GM12878 (cell line): ENCODE measurements around the gene SPTBN1. TPM values are rescaled to one million over a fixed set of nuclear protein-coding genes. Genes with fewer than 3 reads are reported as not detected.

Experiments
- BMI1 ChIP-seq: fragments of 450-650 bp; IDR thresholded peaks from 2 replicates; pipeline ENCODE4 v1.6.1; 2016; ENCODE audit warnings: mild to moderate bottlenecking, moderate library complexity, borderline replicate concordance
- HDAC2 ChIP-seq: fragments of 200-600 bp; sonication (generic); IDR thresholded peaks from 2 replicates; pipeline ENCODE4 v1.6.1; 2017
- IRF4 ChIP-seq: IDR thresholded peaks from 2 replicates; pipeline ENCODE4 v1.6.1; 2011; ENCODE audit warnings: low read depth, low read length
- MEF2A ChIP-seq: IDR thresholded peaks from 2 replicates; pipeline ENCODE4 v1.6.1; 2011; ENCODE audit warnings: low read depth, mild to moderate bottlenecking, low read length, moderate library complexity; ENCODE audit not compliant: insufficient read depth
- MEF2B ChIP-seq: fragments of 450-650 bp; IDR thresholded peaks from 2 replicates; pipeline ENCODE4 v1.6.1; 2018; ENCODE audit warnings: mild to moderate bottlenecking, moderate library complexity; ENCODE audit not compliant: partially characterized antibody, poor library complexity, severe bottlenecking
- POLR2AphosphoS5 ChIP-seq: IDR thresholded peaks from 2 replicates; pipeline ENCODE4 v1.6.1; 2011; ENCODE audit warnings: mild to moderate bottlenecking, low read length, inconsistent platforms
- RFX5 ChIP-seq: IDR thresholded peaks from 2 replicates; pipeline ENCODE4 v1.6.1; 2011; ENCODE audit warnings: low read depth, low read length, improper control_type of control experiment
- SMAD5 ChIP-seq: IDR thresholded peaks from 2 replicates; pipeline ENCODE4 v1.6.1; 2016; ENCODE audit warnings: antibody characterized with exemption, low read depth
- SMC3 ChIP-seq: IDR thresholded peaks from 2 replicates; pipeline ENCODE4 v1.6.1; 2011; ENCODE audit warnings: low read length, improper control_type of control experiment, borderline replicate concordance
- SUZ12 ChIP-seq: fragments of 200-600 bp; sonication (generic); IDR thresholded peaks from one replicate; pipeline ENCODE4 v1.6.1; 2018; ENCODE audit warnings: antibody characterized with exemption, mild to moderate bottlenecking; ENCODE audit not compliant: unreplicated experiment
- YY1 ChIP-seq: IDR thresholded peaks from 2 replicates; pipeline ENCODE4 v1.6.1; 2011; ENCODE audit warnings: low read depth, mild to moderate bottlenecking, low read length
- polyA plus RNA-seq, 11 experiments: library from polyadenylated mRNA; depleted of rRNA in 4 of 11; unstranded in 6 of 11; stranded (reverse) in 5 of 11; fragments of >200 nt; fragmentation: Nextera tagmentation in 4 of 11; fragmentation: Illumina TruSeq in 1 of 11; extraction: Ambion mirVana in 4 of 11; extraction: Trizol in 1 of 11; gene quantifications; 1 replicate in 1 of 11; 2 replicates in 10 of 11; pipeline versions ENCODE4 v1.2.1 to v1.2.3, GENCODE V29; 2011 to 2016; ENCODE audit warnings: inconsistent platforms in 2 of 11, missing spikeins in 2 of 11, low read depth in 1 of 11
- total RNA-seq, 4 experiments: library from RNA; depleted of rRNA in 3 of 4; stranded (reverse); fragments of >200 nt in 3 of 4; fragmentation: Illumina TruSeq in 1 of 4; extraction: Trizol in 1 of 4; gene quantifications; 2 replicates each; pipeline versions ENCODE4 v1.2.1 to v1.2.3, GENCODE V29; 2013 to 2021
- TF ChIP-seq, protein P1 (sequence below): fragments of 450-650 bp; IDR thresholded peaks from 2 replicates; pipeline ENCODE4 v1.6.1; 2016; ENCODE audit warnings: mild to moderate bottlenecking
- TF ChIP-seq, protein P2 (sequence below), 3 experiments: IDR thresholded peaks in 2 of 3; conservative IDR thresholded peaks in 1 of 3; 2 replicates each; pipeline ENCODE4 v1.5.1; 2011; ENCODE audit warnings: low read depth in 3 of 3, low read length in 3 of 3, mild to moderate bottlenecking in 3 of 3, control low read depth in 2 of 3, moderate library complexity in 2 of 3, inconsistent platforms in 1 of 3, mixed read lengths in 1 of 3; ENCODE audit not compliant: control insufficient read depth in 2 of 3, insufficient read depth in 1 of 3; ENCODE audit errors: extremely low read depth in 1 of 3
- TF ChIP-seq, protein P3 (sequence below): IDR thresholded peaks from 2 replicates; pipeline ENCODE4 v1.6.1; 2012; ENCODE audit warnings: mild to moderate bottlenecking, low read depth, low read length
- TF ChIP-seq, protein P4 (sequence below): IDR thresholded peaks from 2 replicates; pipeline ENCODE4 v1.6.1; 2012; ENCODE audit warnings: improper control_type of control experiment, low read depth, low read length; ENCODE audit not compliant: insufficient replicate concordance
- TF ChIP-seq, protein P5 (sequence below): IDR thresholded peaks from 2 replicates; pipeline ENCODE4 v1.6.1; 2011; ENCODE audit warnings: borderline replicate concordance, low read depth, mild to moderate bottlenecking, moderate library complexity, low read length; ENCODE audit not compliant: insufficient read depth, poor library complexity, severe bottlenecking

The SPTBN1 gene
- total and polyA plus RNA-seq, 10 of the 15 experiments (the other 5 are each of a cell fraction or from before 2014, with no cell fraction given), result 20.6 to 154 (median 76.7) TPM

DNA sequence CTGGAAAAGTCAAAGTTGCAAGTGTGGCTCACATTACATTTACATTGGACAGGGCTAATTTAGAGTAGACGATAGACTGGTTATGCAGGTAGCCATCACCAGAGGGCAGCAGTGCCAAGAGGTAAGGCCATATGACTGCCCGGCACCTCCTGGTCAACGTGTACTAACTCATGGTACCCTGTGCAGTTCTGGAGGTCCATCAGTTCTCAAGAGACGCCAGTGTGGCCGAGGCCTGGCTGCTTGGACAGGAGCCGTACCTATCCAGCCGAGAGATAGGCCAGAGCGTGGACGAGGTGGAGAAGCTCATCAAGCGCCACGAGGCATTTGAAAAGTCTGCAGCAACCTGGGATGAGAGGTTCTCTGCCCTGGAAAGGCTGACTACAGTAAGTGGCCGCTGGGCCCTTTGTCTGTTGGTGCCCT, 201.5 kb downstream of the SPTBN1 start (continued):
- TF ChIP-seq, protein P1, sequence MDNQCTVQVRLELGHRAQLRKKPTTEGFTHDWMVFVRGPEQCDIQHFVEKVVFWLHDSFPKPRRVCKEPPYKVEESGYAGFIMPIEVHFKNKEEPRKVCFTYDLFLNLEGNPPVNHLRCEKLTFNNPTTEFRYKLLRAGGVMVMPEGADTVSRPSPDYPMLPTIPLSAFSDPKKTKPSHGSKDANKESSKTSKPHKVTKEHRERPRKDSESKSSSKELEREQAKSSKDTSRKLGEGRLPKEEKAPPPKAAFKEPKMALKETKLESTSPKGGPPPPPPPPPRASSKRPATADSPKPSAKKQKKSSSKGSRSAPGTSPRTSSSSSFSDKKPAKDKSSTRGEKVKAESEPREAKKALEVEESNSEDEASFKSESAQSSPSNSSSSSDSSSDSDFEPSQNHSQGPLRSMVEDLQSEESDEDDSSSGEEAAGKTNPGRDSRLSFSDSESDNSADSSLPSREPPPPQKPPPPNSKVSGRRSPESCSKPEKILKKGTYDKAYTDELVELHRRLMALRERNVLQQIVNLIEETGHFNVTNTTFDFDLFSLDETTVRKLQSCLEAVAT, result no peak
- TF ChIP-seq BMI1 (no peak), HDAC2 (no peak), MEF2B (no peak), POLR2AphosphoS5 (peak; percentile 30; the same call in 1 of the 2 replicates), SUZ12 (no peak), YY1 (no peak), MEF2A (no peak), IRF4 (no peak), SMAD5 (no peak), SMC3 (peak; percentile 46; the same call in 1 of the 2 replicates), RFX5 (no peak)
- TF ChIP-seq, protein P2, sequence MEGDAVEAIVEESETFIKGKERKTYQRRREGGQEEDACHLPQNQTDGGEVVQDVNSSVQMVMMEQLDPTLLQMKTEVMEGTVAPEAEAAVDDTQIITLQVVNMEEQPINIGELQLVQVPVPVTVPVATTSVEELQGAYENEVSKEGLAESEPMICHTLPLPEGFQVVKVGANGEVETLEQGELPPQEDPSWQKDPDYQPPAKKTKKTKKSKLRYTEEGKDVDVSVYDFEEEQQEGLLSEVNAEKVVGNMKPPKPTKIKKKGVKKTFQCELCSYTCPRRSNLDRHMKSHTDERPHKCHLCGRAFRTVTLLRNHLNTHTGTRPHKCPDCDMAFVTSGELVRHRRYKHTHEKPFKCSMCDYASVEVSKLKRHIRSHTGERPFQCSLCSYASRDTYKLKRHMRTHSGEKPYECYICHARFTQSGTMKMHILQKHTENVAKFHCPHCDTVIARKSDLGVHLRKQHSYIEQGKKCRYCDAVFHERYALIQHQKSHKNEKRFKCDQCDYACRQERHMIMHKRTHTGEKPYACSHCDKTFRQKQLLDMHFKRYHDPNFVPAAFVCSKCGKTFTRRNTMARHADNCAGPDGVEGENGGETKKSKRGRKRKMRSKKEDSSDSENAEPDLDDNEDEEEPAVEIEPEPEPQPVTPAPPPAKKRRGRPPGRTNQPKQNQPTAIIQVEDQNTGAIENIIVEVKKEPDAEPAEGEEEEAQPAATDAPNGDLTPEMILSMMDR (IDR thresholded peaks at IDR 0.05 in 2 of 3, conservative IDR thresholded peaks at IDR 0.05 in 1 of 3; ENCODE audit: control insufficient read depth in 2 of 3, extremely low read depth in 1 of 3, insufficient read depth in 1 of 3, low read depth in 3 of 3, low read length in 3 of 3), result peak; percentile 50 to 63 (median 60); a peak in 5 of 6 replicates
- TF ChIP-seq, protein P3, sequence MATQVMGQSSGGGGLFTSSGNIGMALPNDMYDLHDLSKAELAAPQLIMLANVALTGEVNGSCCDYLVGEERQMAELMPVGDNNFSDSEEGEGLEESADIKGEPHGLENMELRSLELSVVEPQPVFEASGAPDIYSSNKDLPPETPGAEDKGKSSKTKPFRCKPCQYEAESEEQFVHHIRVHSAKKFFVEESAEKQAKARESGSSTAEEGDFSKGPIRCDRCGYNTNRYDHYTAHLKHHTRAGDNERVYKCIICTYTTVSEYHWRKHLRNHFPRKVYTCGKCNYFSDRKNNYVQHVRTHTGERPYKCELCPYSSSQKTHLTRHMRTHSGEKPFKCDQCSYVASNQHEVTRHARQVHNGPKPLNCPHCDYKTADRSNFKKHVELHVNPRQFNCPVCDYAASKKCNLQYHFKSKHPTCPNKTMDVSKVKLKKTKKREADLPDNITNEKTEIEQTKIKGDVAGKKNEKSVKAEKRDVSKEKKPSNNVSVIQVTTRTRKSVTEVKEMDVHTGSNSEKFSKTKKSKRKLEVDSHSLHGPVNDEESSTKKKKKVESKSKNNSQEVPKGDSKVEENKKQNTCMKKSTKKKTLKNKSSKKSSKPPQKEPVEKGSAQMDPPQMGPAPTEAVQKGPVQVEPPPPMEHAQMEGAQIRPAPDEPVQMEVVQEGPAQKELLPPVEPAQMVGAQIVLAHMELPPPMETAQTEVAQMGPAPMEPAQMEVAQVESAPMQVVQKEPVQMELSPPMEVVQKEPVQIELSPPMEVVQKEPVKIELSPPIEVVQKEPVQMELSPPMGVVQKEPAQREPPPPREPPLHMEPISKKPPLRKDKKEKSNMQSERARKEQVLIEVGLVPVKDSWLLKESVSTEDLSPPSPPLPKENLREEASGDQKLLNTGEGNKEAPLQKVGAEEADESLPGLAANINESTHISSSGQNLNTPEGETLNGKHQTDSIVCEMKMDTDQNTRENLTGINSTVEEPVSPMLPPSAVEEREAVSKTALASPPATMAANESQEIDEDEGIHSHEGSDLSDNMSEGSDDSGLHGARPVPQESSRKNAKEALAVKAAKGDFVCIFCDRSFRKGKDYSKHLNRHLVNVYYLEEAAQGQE, result no peak
- TF ChIP-seq, protein P4, sequence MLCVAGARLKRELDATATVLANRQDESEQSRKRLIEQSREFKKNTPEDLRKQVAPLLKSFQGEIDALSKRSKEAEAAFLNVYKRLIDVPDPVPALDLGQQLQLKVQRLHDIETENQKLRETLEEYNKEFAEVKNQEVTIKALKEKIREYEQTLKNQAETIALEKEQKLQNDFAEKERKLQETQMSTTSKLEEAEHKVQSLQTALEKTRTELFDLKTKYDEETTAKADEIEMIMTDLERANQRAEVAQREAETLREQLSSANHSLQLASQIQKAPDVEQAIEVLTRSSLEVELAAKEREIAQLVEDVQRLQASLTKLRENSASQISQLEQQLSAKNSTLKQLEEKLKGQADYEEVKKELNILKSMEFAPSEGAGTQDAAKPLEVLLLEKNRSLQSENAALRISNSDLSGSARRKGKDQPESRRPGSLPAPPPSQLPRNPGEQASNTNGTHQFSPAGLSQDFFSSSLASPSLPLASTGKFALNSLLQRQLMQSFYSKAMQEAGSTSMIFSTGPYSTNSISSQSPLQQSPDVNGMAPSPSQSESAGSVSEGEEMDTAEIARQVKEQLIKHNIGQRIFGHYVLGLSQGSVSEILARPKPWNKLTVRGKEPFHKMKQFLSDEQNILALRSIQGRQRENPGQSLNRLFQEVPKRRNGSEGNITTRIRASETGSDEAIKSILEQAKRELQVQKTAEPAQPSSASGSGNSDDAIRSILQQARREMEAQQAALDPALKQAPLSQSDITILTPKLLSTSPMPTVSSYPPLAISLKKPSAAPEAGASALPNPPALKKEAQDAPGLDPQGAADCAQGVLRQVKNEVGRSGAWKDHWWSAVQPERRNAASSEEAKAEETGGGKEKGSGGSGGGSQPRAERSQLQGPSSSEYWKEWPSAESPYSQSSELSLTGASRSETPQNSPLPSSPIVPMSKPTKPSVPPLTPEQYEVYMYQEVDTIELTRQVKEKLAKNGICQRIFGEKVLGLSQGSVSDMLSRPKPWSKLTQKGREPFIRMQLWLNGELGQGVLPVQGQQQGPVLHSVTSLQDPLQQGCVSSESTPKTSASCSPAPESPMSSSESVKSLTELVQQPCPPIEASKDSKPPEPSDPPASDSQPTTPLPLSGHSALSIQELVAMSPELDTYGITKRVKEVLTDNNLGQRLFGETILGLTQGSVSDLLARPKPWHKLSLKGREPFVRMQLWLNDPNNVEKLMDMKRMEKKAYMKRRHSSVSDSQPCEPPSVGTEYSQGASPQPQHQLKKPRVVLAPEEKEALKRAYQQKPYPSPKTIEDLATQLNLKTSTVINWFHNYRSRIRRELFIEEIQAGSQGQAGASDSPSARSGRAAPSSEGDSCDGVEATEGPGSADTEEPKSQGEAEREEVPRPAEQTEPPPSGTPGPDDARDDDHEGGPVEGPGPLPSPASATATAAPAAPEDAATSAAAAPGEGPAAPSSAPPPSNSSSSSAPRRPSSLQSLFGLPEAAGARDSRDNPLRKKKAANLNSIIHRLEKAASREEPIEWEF, result no peak
- TF ChIP-seq, protein P5, sequence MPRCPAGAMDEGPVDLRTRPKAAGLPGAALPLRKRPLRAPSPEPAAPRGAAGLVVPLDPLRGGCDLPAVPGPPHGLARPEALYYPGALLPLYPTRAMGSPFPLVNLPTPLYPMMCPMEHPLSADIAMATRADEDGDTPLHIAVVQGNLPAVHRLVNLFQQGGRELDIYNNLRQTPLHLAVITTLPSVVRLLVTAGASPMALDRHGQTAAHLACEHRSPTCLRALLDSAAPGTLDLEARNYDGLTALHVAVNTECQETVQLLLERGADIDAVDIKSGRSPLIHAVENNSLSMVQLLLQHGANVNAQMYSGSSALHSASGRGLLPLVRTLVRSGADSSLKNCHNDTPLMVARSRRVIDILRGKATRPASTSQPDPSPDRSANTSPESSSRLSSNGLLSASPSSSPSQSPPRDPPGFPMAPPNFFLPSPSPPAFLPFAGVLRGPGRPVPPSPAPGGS, result no peak
